ENCODE data around the gene INPP4B.

DNA sequence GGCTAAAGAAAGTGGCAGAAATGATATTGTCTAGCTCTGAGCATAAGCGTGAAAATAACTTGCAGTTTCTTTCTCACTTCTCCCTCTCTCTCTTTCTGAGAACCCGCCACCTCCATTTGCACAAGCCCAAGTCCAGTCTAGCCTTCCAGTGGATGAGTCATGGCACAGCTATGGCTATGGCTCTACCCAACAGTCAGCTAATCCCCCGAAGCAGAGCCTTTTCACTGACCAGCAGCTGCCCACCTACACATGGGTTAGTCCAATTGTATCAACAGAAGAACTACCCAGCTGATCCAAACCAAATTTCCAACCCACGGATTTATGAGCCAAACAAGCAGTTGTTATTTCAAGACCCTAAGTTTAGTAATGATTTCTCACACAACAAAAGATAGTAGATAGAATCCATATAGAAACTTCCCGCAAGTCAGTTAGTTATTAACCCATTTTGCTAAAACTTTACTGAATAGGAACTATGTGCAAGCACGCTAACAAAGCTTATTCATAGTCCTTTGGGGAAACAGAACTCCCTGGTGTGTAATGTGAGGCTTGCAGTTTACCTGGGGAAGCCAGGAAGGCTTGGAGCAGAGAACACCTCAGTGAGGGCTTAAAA is 282.3 kb downstream of the INPP4B start:
- TF ChIP-seq, protein P1, sequence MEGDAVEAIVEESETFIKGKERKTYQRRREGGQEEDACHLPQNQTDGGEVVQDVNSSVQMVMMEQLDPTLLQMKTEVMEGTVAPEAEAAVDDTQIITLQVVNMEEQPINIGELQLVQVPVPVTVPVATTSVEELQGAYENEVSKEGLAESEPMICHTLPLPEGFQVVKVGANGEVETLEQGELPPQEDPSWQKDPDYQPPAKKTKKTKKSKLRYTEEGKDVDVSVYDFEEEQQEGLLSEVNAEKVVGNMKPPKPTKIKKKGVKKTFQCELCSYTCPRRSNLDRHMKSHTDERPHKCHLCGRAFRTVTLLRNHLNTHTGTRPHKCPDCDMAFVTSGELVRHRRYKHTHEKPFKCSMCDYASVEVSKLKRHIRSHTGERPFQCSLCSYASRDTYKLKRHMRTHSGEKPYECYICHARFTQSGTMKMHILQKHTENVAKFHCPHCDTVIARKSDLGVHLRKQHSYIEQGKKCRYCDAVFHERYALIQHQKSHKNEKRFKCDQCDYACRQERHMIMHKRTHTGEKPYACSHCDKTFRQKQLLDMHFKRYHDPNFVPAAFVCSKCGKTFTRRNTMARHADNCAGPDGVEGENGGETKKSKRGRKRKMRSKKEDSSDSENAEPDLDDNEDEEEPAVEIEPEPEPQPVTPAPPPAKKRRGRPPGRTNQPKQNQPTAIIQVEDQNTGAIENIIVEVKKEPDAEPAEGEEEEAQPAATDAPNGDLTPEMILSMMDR (IDR thresholded peaks at IDR 0.05; ENCODE audit: low read length), result no peak
- TF ChIP-seq EZH2 (IDR thresholded peaks at IDR 0.05; ENCODE audit: borderline replicate concordance, low read length), result no peak
